ENCODE results near the gene DUS2. TPM values are rescaled to one million over a fixed set of nuclear protein-coding genes. Genes with fewer than 3 reads are reported as not detected.
"Not testable (repeated sequence)": the region's sequence is repeated elsewhere in the genome, so short reads cannot be mapped to it uniquely, and the experiment has no call there.

Gene DUS2
- total RNA-seq, 1 experiment from 2014 or later: 33.6 TPM

DNA sequence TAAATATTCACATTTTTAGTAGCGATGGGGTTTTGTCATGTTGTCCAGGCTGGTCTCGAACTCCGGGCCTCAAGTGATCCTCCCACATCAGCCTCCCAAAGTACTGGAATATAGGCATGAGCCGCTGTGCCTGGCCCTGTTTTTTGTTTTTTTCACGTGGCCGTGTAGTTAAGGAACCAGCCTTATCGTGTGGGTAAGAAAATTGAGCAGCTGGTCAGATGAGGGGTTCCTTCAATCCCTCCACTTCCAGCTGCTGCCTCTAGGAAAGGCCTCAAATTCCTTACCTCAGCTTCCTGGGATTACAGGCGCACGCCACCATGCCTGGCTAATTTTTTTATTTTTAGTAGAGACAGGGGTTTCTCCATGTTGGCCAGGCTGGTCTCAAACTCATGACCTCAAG lies 17.9 kb upstream of the DUS2 start:
- Histone ChIP-seq H3K9me3 (no peaks in the 10 kb centered on the region), H3K27me3 (replicated peaks; ENCODE audit: control insufficient read depth, insufficient read depth, low read length) (no peaks in the 10 kb centered on the region), H3K4me1 (no peaks in the 10 kb centered on the region), H3K4me3 (ENCODE audit: low read depth, low read length) (no peak overlapping the region), H3K36me3 (ENCODE audit: control insufficient read depth, insufficient read depth, low read length) (no peaks in the 10 kb centered on the region)
- Mint-ChIP-seq H3K36me3 (ENCODE audit: insufficient read depth, unreplicated experiment) (no peaks in the 10 kb centered on the region), H3K9me3 (ENCODE audit: unreplicated experiment) (no peaks in the 10 kb centered on the region), H3K27me3 (ENCODE audit: insufficient read depth, unreplicated experiment) (peaks cover 3% of the 10 kb centered on the region), H3K27ac (ENCODE audit: unreplicated experiment) (no peak overlapping the region), H3K4me3 (ENCODE audit: unreplicated experiment) (no peak overlapping the region), H3K4me1 (ENCODE audit: low read depth, unreplicated experiment) (no peaks in the 10 kb centered on the region)
- ChIA-PET CTCF (interaction anchor here (1.1 kb wide), 1 partner anchor 69 kb away, joined by 3 read pairs; no protein-coding TSS in a partner anchor), POLR2A (no interaction called here)
- DNase-seq: no peak
- intact Hi-C loops (cut with micrococcal nuclease; ENCODE audit: unreplicated experiment): no loop called here
- no TSS peak for BruUV-seq (replicated peaks)
- no peak for TF ChIP-seq CTCF (IDR thresholded peaks at IDR 0.05; ENCODE audit: insufficient read depth in 1 of 2, low read depth in 1 of 2, low read length in 1 of 2, severe bottlenecking in 1 of 2, unreplicated experiment in 1 of 2)

- H3K27me3 Mint-ChIP-seq (ENCODE audit: insufficient read depth, unreplicated experiment): peaks cover 3% of the 10 kb centered on the region
Observed at GRCh38 chr16:68005786-68006286, 17.2 kb upstream of the DUS2 start.

DNA sequence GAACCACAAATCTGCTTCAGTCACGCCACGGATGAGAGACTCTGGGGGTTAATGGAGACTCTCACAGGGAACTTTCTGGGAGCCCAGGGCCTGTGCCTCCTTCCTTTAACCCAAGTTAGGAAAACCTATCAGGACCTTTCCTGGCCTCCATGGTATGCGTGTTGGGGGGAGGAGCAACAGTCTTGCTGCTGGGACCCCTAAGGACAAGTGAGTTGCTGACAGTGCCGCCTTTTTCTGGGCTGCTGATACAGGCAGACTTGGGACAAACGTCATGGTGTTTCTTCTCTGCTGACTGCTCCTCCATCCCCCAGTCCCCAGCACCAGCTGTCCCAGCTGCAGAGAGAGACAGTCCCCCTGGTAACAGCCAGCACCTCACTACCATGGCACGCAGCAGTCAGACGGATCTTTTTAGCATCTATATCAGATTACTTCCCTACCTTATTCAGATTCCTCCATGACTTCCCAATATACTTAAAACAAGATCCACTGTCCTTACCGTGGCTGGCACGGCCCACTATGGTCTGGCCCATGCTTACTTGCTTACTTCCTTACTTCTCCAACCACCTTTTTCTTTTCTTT lies 13.8 kb upstream of the DUS2 start:
- Histone ChIP-seq H3K36me3 (ENCODE audit: control insufficient read depth, insufficient read depth, low read length) (no peaks in the 10 kb centered on the region), H3K4me1 (no peaks in the 10 kb centered on the region), H3K9me3 (no peaks in the 10 kb centered on the region), H3K4me3 (ENCODE audit: low read depth, low read length) (no peak overlapping the region), H3K27me3 (replicated peaks; ENCODE audit: control insufficient read depth, insufficient read depth, low read length) (no peaks in the 10 kb centered on the region)
- no peaks in the 10 kb centered on the region for H3K4me1 Mint-ChIP-seq (ENCODE audit: low read depth, unreplicated experiment)
- no peak overlapping the region for H3K27ac Mint-ChIP-seq (ENCODE audit: unreplicated experiment)
- peaks cover 6% of the 10 kb centered on the region for H3K27me3 Mint-ChIP-seq (ENCODE audit: insufficient read depth, unreplicated experiment)
- no peaks in the 10 kb centered on the region for H3K9me3 Mint-ChIP-seq (ENCODE audit: unreplicated experiment)
- intact Hi-C loops (cut with micrococcal nuclease; ENCODE audit: unreplicated experiment): no loop called here
- ChIA-PET CTCF (interaction anchor here (0.6 kb wide), 1 partner anchor 9 kb away, joined by 3 read pairs; no protein-coding TSS in a partner anchor), POLR2A (interaction anchor here (0.6 kb wide), 1 partner anchor 15 kb away, joined by 4 read pairs; no protein-coding TSS in a partner anchor)
- H3K36me3 Mint-ChIP-seq (ENCODE audit: insufficient read depth, unreplicated experiment): no peaks in the 10 kb centered on the region
- no peak for TF ChIP-seq CTCF (IDR thresholded peaks at IDR 0.05; ENCODE audit: insufficient read depth in 1 of 2, low read depth in 1 of 2, low read length in 1 of 2, severe bottlenecking in 1 of 2, unreplicated experiment in 1 of 2)
- no TSS peak for BruUV-seq (replicated peaks)
- H3K4me3 Mint-ChIP-seq (ENCODE audit: unreplicated experiment): no peak overlapping the region
- DNase-seq: no peak

More at GRCh38 chr16:68005786-68006286, 17.2 kb upstream of the DUS2 start:
- H3K4me1 ChIP-seq: no peaks in the 10 kb centered on the region
- POLR2A ChIA-PET: no interaction called here
- Mint-ChIP-seq H3K9me3 (ENCODE audit: unreplicated experiment) (no peaks in the 10 kb centered on the region), H3K4me3 (ENCODE audit: unreplicated experiment) (no peak overlapping the region), H3K27ac (ENCODE audit: unreplicated experiment) (no peak overlapping the region), H3K36me3 (ENCODE audit: insufficient read depth, unreplicated experiment) (no peaks in the 10 kb centered on the region), H3K4me1 (ENCODE audit: low read depth, unreplicated experiment) (no peaks in the 10 kb centered on the region)
- CTCF ChIA-PET: interaction anchor here (1.1 kb wide), 1 partner anchor 70 kb away, joined by 3 read pairs; no protein-coding TSS in a partner anchor
- BruUV-seq (replicated peaks): no TSS peak
- TF ChIP-seq CTCF (IDR thresholded peaks at IDR 0.05; ENCODE audit: insufficient read depth in 1 of 2, low read depth in 1 of 2, low read length in 1 of 2, severe bottlenecking in 1 of 2, unreplicated experiment in 1 of 2): no peak
- no peak overlapping the region for H3K4me3 ChIP-seq (ENCODE audit: low read depth, low read length)
- no peaks in the 10 kb centered on the region for H3K27me3 ChIP-seq (replicated peaks; ENCODE audit: control insufficient read depth, insufficient read depth, low read length)
- no peaks in the 10 kb centered on the region for H3K36me3 ChIP-seq (ENCODE audit: control insufficient read depth, insufficient read depth, low read length)
- intact Hi-C loops (cut with micrococcal nuclease; ENCODE audit: unreplicated experiment): no loop called here
- H3K9me3 ChIP-seq: no peaks in the 10 kb centered on the region
- no peak for DNase-seq

DNA sequence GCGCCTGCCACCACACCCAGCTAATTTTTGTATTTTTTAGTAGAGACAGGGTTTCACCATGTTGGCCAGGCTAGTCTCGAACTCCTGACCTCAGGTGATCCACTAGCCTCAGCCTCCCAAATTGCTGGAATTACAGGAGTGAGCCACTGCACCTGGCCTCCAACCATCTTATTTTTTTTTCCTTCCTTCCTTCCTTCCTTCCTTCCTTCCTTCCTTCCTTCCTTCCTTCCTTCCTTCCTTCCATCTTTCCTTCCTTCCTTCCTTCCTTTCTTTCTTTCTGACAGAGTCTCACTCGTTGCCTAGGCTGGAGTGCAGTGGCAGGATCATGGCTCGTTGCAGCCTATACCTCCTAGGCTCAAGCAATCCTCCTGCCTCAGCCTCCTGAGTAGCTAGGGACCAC lies 13.2 kb upstream of the DUS2 start:
- H3K4me3 Mint-ChIP-seq (ENCODE audit: unreplicated experiment); H3K36me3 Mint-ChIP-seq (ENCODE audit: insufficient read depth, unreplicated experiment); intact Hi-C loops (cut with micrococcal nuclease; ENCODE audit: unreplicated experiment); H3K4me3 ChIP-seq (ENCODE audit: low read depth, low read length); H3K27ac Mint-ChIP-seq (ENCODE audit: unreplicated experiment); H3K9me3 ChIP-seq; H3K4me1 Mint-ChIP-seq (ENCODE audit: low read depth, unreplicated experiment); H3K27me3 Mint-ChIP-seq (ENCODE audit: insufficient read depth, unreplicated experiment); DNase-seq; H3K9me3 Mint-ChIP-seq (ENCODE audit: unreplicated experiment); H3K27me3 ChIP-seq (replicated peaks; ENCODE audit: control insufficient read depth, insufficient read depth, low read length); H3K4me1 ChIP-seq; BruUV-seq (replicated peaks); H3K36me3 ChIP-seq (ENCODE audit: control insufficient read depth, insufficient read depth, low read length): not testable (repeated sequence)
- ChIA-PET CTCF (interaction anchor here (0.6 kb wide), 1 partner anchor 10 kb away, joined by 3 read pairs; no protein-coding TSS in a partner anchor), POLR2A (interaction anchor here (0.6 kb wide), 1 partner anchor 14 kb away, joined by 4 read pairs; no protein-coding TSS in a partner anchor)

Data from Caco-2 (cell line).